Neural cell (in vitro differentiated cells): ENCODE data around the gene WWC2. TPM values are rescaled to one million over a fixed set of nuclear protein-coding genes. Genes with fewer than 3 reads are reported as not detected.

Experiments
- H2AFZ ChIP-seq: fragments of 200-600, 300-800 bp; sonication (generic), shearing (Covaris generic); 2 replicates; pipeline ENCODE4 v1.6.0; 2014; ENCODE audit warnings: low read depth, mild to moderate bottlenecking, antibody characterized with exemption, low read length, moderate library complexity
- H3F3A ChIP-seq: fragments of 200-600 bp; shearing (Covaris generic); 2 replicates; pipeline ENCODE4 v1.6.1; 2016; ENCODE audit warnings: mild to moderate bottlenecking, moderate library complexity, mixed read lengths, antibody characterized with exemption, low read length; ENCODE audit not compliant: insufficient read depth, poor library complexity, severe bottlenecking
- H3K27ac ChIP-seq: fragments of 200-600, 300-800 bp; sonication (generic), shearing (Covaris generic); 2 replicates; pipeline ENCODE4 v1.5.1; 2014; ENCODE audit warnings: mild to moderate bottlenecking, low read length, moderate library complexity
- H3K27me3 ChIP-seq: fragments of 300-800, 200-600 bp; sonication (generic), shearing (Covaris generic); 2 replicates; pipeline ENCODE4 v1.6.0; 2014; ENCODE audit warnings: mild to moderate bottlenecking, low read depth, low read length, moderate library complexity; ENCODE audit not compliant: insufficient read depth
- H3K36me3 ChIP-seq: fragments of 300-800, 200-600 bp; sonication (generic), shearing (Covaris generic); 2 replicates; pipeline ENCODE4 v1.5.1; 2014; ENCODE audit warnings: mild to moderate bottlenecking, antibody characterized with exemption, low read length, moderate library complexity; ENCODE audit not compliant: insufficient read depth
- H3K4me2 ChIP-seq: fragments of 300-800, 200-600 bp; sonication (generic), shearing (Covaris generic); 2 replicates; pipeline ENCODE4 v1.6.0; 2014; ENCODE audit warnings: mild to moderate bottlenecking, low read length
- H3K4me3 ChIP-seq: fragments of 300-800, 200-600 bp; sonication (generic), shearing (Covaris generic); 2 replicates; pipeline ENCODE4 v1.5.1; 2014; ENCODE audit warnings: mild to moderate bottlenecking, low read length, moderate library complexity
- H3K79me2 ChIP-seq: fragments of 200-600 bp; shearing (Covaris generic); replicated peaks from 2 replicates; pipeline ENCODE4 v1.6.0; 2014; ENCODE audit warnings: mild to moderate bottlenecking, low read length, moderate library complexity; ENCODE audit not compliant: insufficient read depth
- H3K9ac ChIP-seq: fragments of 300-800, 200-600 bp; sonication (generic), shearing (Covaris generic); 2 replicates; pipeline ENCODE4 v1.6.1; 2016; ENCODE audit warnings: mild to moderate bottlenecking, low read length, mixed read lengths
- H3K9me2 ChIP-seq: fragments of 200-600 bp; shearing (Covaris generic); 2 replicates; pipeline ENCODE4 v1.6.1; 2016; ENCODE audit warnings: mild to moderate bottlenecking, low read length, mixed read lengths; ENCODE audit not compliant: insufficient read depth
- H3K9me3 ChIP-seq: fragments of 200-600, 300-800 bp; sonication (generic), shearing (Covaris generic); 2 replicates; pipeline ENCODE4 v1.6.1; 2016; ENCODE audit warnings: mild to moderate bottlenecking, mixed run types, low read length, moderate library complexity, mixed read lengths
- H4K20me1 ChIP-seq: fragments of 200-600 bp; shearing (Covaris generic); 2 replicates; pipeline ENCODE4 v1.6.1; 2016; ENCODE audit warnings: mild to moderate bottlenecking, mixed run types; ENCODE audit not compliant: insufficient read depth
- EP300 ChIP-seq: fragments of 450-650 bp; conservative IDR thresholded peaks from 2 replicates; pipeline ENCODE4 v1.6.1; 2014; ENCODE audit warnings: antibody characterized with exemption, mild to moderate bottlenecking, moderate library complexity; ENCODE audit not compliant: poor library complexity, severe bottlenecking
- EZH2 ChIP-seq: fragments of 200-600, 300-800 bp; shearing (Covaris generic), sonication (generic); IDR thresholded peaks from 2 replicates; pipeline ENCODE4 v1.6.1; 2014; ENCODE audit warnings: antibody characterized with exemption, low read length, borderline replicate concordance, mild to moderate bottlenecking; ENCODE audit not compliant: insufficient read depth, poor library complexity, severe bottlenecking
- MXI1 ChIP-seq: fragments of 450-650 bp; conservative IDR thresholded peaks from 2 replicates; pipeline ENCODE4 v1.6.1; 2014; ENCODE audit warnings: antibody characterized with exemption, mild to moderate bottlenecking; ENCODE audit not compliant: poor library complexity, severe bottlenecking
- POLR2AphosphoS5 ChIP-seq: IDR thresholded peaks from 2 replicates; pipeline ENCODE4 v1.6.1; 2012
- RAD21 ChIP-seq: fragments of 450-650 bp; conservative IDR thresholded peaks from 2 replicates; pipeline ENCODE4 v1.6.1; 2014; ENCODE audit warnings: antibody characterized with exemption, mild to moderate bottlenecking, moderate library complexity
- SMC3 ChIP-seq: fragments of 450-650 bp; conservative IDR thresholded peaks from 2 replicates; pipeline ENCODE4 v1.6.1; 2014; ENCODE audit warnings: antibody characterized with exemption, mild to moderate bottlenecking, moderate library complexity; ENCODE audit not compliant: poor library complexity
- TAF1 ChIP-seq: IDR thresholded peaks from 2 replicates; pipeline ENCODE4 v1.6.1; 2012; ENCODE audit warnings: low read depth
- polyA plus RNA-seq: library from polyadenylated mRNA; depleted of rRNA; stranded (reverse); fragments of >200 nt; gene quantifications from 2 replicates; pipeline ENCODE4 v1.2.3, GENCODE V29; 2014
- TF ChIP-seq, protein P1 (sequence below): IDR thresholded peaks from 2 replicates; pipeline ENCODE4 v1.6.1; 2012; ENCODE audit warnings: borderline replicate concordance
- TF ChIP-seq, protein P2 (sequence below): fragments of 450-650 bp; IDR thresholded peaks from 2 replicates; pipeline ENCODE4 v1.5.1; 2014; ENCODE audit warnings: antibody characterized with exemption, mild to moderate bottlenecking, moderate library complexity; ENCODE audit not compliant: poor library complexity, severe bottlenecking

WWC2 gene
- polyA plus RNA-seq, 1 donor from 2014 or later = 5.7 TPM

DNA sequence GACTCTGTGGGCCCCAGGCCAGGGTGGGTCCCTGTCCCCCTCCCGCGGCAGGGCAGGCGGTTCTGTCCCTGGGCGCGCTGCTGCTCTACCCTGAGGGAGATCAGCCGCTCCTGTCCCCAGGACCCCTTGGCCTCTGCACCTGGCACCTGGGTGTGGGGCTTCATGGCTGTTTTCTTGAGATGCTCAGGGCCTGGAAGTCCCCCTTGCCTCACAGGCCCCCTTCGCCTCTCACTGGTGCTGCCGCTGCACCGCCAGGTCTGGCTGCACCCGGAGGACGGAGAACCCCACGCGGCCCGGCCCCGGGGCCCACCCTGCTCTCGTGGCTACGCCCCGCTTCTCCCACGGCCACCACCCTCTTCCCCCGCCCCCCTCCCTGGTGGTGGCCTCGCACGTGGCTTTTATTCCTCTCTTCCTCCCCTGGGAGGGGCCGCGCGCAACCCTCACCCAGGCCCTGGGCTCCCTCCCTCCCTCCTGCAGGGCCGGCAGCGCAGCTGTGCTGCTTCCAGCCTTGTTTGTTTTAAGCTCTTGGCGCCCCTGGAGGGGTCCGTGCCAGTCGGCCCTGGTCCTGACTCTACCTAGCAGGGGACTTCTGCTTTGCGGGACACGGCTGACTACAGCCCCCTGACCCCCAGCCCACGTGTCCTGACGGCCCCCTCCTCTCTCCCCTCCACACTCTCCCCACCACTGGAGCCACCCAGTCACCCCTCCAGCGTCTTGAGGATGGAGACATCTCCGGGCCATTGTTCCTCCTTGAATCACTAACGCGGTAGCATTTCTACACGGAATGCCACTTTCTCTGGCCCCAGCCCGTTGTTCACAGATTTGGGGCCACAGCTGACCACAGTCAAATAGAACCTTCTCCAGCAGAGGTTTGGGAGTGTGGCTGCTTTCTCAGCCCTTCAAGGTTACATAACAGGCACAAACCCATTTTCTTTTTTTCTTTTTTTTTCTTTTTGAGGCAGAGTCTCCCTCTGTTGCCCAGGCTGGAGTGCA lies 243.8 kb downstream of the WWC2 start:
- Histone ChIP-seq H3F3A (no peaks in the 10 kb centered on the region), H3K4me3 (no peak overlapping the region), H3K9me2 (no peaks in the 10 kb centered on the region), H3K27ac (no peak overlapping the region), H3K79me2 (no peaks in the 10 kb centered on the region), H3K27me3 (no peaks in the 10 kb centered on the region), H4K20me1 (no peaks in the 10 kb centered on the region), H3K36me3 (no peaks in the 10 kb centered on the region), H2AFZ (no peak overlapping the region), H3K4me2 (no peak overlapping the region), H3K9me3 (no peaks in the 10 kb centered on the region), H3K9ac (no peak overlapping the region)
- TF ChIP-seq POLR2AphosphoS5 (no peak), EP300 (no peak), SMC3 (no peak), TAF1 (no peak), MXI1 (no peak), RAD21 (no peak), EZH2 (no peak)
- TF ChIP-seq, protein P1, sequence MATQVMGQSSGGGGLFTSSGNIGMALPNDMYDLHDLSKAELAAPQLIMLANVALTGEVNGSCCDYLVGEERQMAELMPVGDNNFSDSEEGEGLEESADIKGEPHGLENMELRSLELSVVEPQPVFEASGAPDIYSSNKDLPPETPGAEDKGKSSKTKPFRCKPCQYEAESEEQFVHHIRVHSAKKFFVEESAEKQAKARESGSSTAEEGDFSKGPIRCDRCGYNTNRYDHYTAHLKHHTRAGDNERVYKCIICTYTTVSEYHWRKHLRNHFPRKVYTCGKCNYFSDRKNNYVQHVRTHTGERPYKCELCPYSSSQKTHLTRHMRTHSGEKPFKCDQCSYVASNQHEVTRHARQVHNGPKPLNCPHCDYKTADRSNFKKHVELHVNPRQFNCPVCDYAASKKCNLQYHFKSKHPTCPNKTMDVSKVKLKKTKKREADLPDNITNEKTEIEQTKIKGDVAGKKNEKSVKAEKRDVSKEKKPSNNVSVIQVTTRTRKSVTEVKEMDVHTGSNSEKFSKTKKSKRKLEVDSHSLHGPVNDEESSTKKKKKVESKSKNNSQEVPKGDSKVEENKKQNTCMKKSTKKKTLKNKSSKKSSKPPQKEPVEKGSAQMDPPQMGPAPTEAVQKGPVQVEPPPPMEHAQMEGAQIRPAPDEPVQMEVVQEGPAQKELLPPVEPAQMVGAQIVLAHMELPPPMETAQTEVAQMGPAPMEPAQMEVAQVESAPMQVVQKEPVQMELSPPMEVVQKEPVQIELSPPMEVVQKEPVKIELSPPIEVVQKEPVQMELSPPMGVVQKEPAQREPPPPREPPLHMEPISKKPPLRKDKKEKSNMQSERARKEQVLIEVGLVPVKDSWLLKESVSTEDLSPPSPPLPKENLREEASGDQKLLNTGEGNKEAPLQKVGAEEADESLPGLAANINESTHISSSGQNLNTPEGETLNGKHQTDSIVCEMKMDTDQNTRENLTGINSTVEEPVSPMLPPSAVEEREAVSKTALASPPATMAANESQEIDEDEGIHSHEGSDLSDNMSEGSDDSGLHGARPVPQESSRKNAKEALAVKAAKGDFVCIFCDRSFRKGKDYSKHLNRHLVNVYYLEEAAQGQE = no peak
- TF ChIP-seq, protein P2, sequence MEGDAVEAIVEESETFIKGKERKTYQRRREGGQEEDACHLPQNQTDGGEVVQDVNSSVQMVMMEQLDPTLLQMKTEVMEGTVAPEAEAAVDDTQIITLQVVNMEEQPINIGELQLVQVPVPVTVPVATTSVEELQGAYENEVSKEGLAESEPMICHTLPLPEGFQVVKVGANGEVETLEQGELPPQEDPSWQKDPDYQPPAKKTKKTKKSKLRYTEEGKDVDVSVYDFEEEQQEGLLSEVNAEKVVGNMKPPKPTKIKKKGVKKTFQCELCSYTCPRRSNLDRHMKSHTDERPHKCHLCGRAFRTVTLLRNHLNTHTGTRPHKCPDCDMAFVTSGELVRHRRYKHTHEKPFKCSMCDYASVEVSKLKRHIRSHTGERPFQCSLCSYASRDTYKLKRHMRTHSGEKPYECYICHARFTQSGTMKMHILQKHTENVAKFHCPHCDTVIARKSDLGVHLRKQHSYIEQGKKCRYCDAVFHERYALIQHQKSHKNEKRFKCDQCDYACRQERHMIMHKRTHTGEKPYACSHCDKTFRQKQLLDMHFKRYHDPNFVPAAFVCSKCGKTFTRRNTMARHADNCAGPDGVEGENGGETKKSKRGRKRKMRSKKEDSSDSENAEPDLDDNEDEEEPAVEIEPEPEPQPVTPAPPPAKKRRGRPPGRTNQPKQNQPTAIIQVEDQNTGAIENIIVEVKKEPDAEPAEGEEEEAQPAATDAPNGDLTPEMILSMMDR = no peak

DNA sequence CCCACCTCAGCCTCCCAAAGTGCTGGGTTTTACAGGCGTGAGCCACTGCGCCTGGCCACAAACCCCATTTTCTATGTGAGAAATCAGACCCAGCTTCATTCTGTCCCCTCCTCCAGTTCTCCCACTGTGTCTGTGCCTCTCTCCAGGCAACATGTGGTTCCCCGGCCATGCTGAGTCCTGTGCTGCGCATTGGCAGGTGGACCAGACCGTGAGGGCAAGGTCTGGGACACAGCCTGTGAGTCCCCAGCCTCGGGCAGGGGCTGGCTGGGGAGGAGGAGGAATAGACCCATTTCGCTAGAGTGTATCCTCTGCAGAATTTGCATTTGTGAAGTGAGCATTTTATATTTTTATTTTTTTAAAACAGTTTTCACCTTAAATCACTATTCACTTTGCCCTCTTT lies 244.7 kb downstream of the WWC2 start:
- H3K79me2 ChIP-seq = no peaks in the 10 kb centered on the region
- H3K4me3 ChIP-seq = no peak overlapping the region
- H3K9me3 ChIP-seq = no peaks in the 10 kb centered on the region
- H3K9ac ChIP-seq = no peak overlapping the region
- no peak overlapping the region for H2AFZ ChIP-seq
- no peak overlapping the region for H3K27ac ChIP-seq
- TF ChIP-seq EP300 (no peak), TAF1 (no peak), RAD21 (no peak), SMC3 (no peak)
- TF ChIP-seq, protein P2 = no peak
- TF ChIP-seq, protein P1 = no peak
- no peaks in the 10 kb centered on the region for H3K36me3 ChIP-seq
- no peak overlapping the region for H3K4me2 ChIP-seq
- no peaks in the 10 kb centered on the region for H3K27me3 ChIP-seq
- H3F3A ChIP-seq = no peaks in the 10 kb centered on the region
- H3K9me2 ChIP-seq = no peaks in the 10 kb centered on the region
- no peaks in the 10 kb centered on the region for H4K20me1 ChIP-seq
